Naive thymus-derived CD4-positive, alpha-beta T cell (primary cell): ENCODE measurements around the gene RAD51B. TPM values are rescaled to one million over a fixed set of nuclear protein-coding genes. Genes with fewer than 3 reads are reported as not detected.
A peak's percentile ranks its signal among the peaks of the same experiment; 100 is the strongest.

Experiments
- ATAC-seq: fragments of 150-1000 bp; cut with Tn5 transposase; 2 replicates; pipeline ENCODE4 v1.10.0; 2021; ENCODE audit warnings: mild to moderate bottlenecking, moderate library complexity
- CTCF ChIA-PET: fragments of 350-600 bp; sonication (Branson Sonifier 250); formaldehyde crosslinking; loops from one replicate; lab custom pipeline; 2021; ENCODE audit warnings: antibody characterized with exemption; lab: Charles Lee
- POLR2A ChIA-PET: fragments of 350-600 bp; sonication (Branson Sonifier 250); formaldehyde crosslinking; loops from one replicate; lab custom pipeline; 2021; ENCODE audit warnings: antibody characterized with exemption, inconsistent platforms; lab: Charles Lee
- DNase-seq, 9 donors: peaks; one replicate each; pipeline versions ENCODE4 v3.0.0 to v3.0.0-alpha.2; 2020 to 2022; ENCODE audit warnings: mixed read lengths in 1 of 9
- H3K27ac ChIP-seq: one replicate; pipeline ENCODE4 v1.7.0; 2013; ENCODE audit warnings: mild to moderate bottlenecking, low read depth, low read length, moderate library complexity
- H3K27me3 ChIP-seq, 2 donors: one replicate each; pipeline ENCODE4 v1.7.0; 2013; ENCODE audit warnings: low read length in 2 of 2, mild to moderate bottlenecking in 2 of 2, moderate library complexity in 2 of 2; ENCODE audit not compliant: control insufficient read depth in 2 of 2, insufficient read depth in 2 of 2
- H3K36me3 ChIP-seq, 3 experiments: 1 replicate in 2 of 3; 2 replicates in 1 of 3; pipeline ENCODE4 v1.7.0; 2013; ENCODE audit warnings: low read length in 3 of 3, mild to moderate bottlenecking in 3 of 3, moderate library complexity in 1 of 3; ENCODE audit not compliant: insufficient read depth in 3 of 3, control insufficient read depth in 2 of 3
- H3K4me1 ChIP-seq, 2 donors: one replicate each; pipeline ENCODE4 v1.7.0; 2013; ENCODE audit warnings: low read length in 2 of 2, mild to moderate bottlenecking in 2 of 2, moderate library complexity in 1 of 2; ENCODE audit not compliant: control insufficient read depth in 2 of 2, insufficient read depth in 2 of 2
- H3K4me3 ChIP-seq: 2 replicates; pipeline ENCODE4 v1.7.0; 2013; ENCODE audit warnings: mild to moderate bottlenecking, low read length
- H3K9me3 ChIP-seq, 3 experiments: 1 replicate in 2 of 3; 2 replicates in 1 of 3; pipeline ENCODE4 v1.7.0; 2013; ENCODE audit warnings: low read length in 3 of 3; ENCODE audit not compliant: control insufficient read depth in 2 of 3
- H3K27ac Mint-ChIP-seq, 9 donors: one replicate each; pipeline ENCODE4 v1.8.0; 2020 to 2022; ENCODE audit warnings: mixed read lengths in 9 of 9, mild to moderate bottlenecking in 8 of 9, moderate library complexity in 5 of 9, inconsistent platforms in 2 of 9
- H3K27me3 Mint-ChIP-seq, 5 donors: one replicate each; pipeline ENCODE4 v1.8.0; 2021 to 2022; ENCODE audit warnings: mixed read lengths in 5 of 5, mild to moderate bottlenecking in 1 of 5
- H3K36me3 Mint-ChIP-seq, 5 donors: one replicate each; pipeline ENCODE4 v1.8.0; 2020 to 2022; ENCODE audit warnings: mixed read lengths in 5 of 5, mild to moderate bottlenecking in 3 of 5, inconsistent platforms in 1 of 5
- H3K4me1 Mint-ChIP-seq, 7 donors: one replicate each; pipeline ENCODE4 v1.8.0; 2020 to 2022; ENCODE audit warnings: mixed read lengths in 7 of 7, mild to moderate bottlenecking in 3 of 7, inconsistent platforms in 1 of 7
- H3K4me3 Mint-ChIP-seq, 10 donors: one replicate each; pipeline ENCODE4 v1.8.0; 2020 to 2022; ENCODE audit warnings: mild to moderate bottlenecking in 10 of 10, mixed read lengths in 10 of 10, moderate library complexity in 6 of 10, inconsistent platforms in 2 of 10
- H3K9me3 Mint-ChIP-seq, 11 donors: one replicate each; pipeline ENCODE4 v1.8.0; 2020 to 2022; ENCODE audit warnings: mixed read lengths in 11 of 11, mild to moderate bottlenecking in 4 of 11, inconsistent platforms in 1 of 11, moderate library complexity in 1 of 11
- intact Hi-C, 2 donors: fragments of 100-400 bp; cut with micrococcal nuclease; formaldehyde crosslinking; loops; one replicate each; pipeline ENCODE4 v1.15.1; 2023
- polyA plus RNA-seq, 2 donors: library from polyadenylated mRNA; unstranded; fragments of 300-500 nt; fragmentation: Illumina TruSeq; gene quantifications; one replicate each; pipeline ENCODE4 v1.2.3, GENCODE V29; 2021
- total RNA-seq, 6 experiments: library from RNA in 5 of 6; stranded (reverse) in 5 of 6; gene quantifications; 1 replicate in 5 of 6; 2 replicates in 1 of 6; pipeline ENCODE4 v1.2.3 and lab custom pipeline; 2021 to 2026

The RAD51B gene
- total and polyA plus RNA-seq, 7 experiments from 2014 or later: 15.0 to 42.2 (median 28.8) TPM

DNA sequence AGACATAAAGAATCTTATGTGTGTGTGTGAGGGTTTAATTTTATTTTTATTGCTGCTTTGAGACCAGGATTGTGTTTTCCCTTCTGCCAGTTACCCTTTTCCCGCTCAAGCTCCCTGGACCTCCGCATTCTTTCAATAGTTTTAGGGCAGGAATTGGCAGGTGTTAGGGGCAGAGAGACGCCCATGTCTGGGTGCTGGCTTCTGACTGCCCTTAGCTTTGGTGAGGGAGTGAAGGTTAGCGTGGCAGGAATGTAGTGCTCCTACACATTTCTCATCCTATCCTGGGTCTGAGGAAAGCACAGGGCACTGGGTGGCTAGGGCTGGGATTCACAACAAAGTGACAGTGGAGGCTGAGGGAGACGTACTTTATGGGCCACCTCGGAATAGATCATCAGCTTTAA, 545.2 kb downstream of the RAD51B start:
- intact Hi-C loops: loop anchor here in 1 of 2 donors (5.0 kb wide), 2 partner anchors 82 to 423 kb away; no protein-coding TSS in a partner anchor
- Histone ChIP-seq H3K36me3 (no peaks in the 10 kb centered on the region), H3K4me3 (no peak overlapping the region), H3K9me3 (no peaks in the 10 kb centered on the region), H3K27me3 (no peaks in the 10 kb centered on the region), H3K27ac (no peak overlapping the region), H3K4me1 (peaks cover 0 to 21% of the 10 kb centered on the region in 2 donors)
- H3K9me3 Mint-ChIP-seq: no peaks in the 10 kb centered on the region
- no peak for ATAC-seq
- CTCF ChIA-PET: interaction anchor here (1.0 kb wide), 1 partner anchor 11 kb away, joined by 3 read pairs; no protein-coding TSS in a partner anchor
- peaks cover 17 to 74% (median 58%) of the 10 kb centered on the region in 7 donors for H3K4me1 Mint-ChIP-seq
- H3K27me3 Mint-ChIP-seq: no peaks in the 10 kb centered on the region
- H3K27ac Mint-ChIP-seq: peak overlapping the region in 7 of 9 donors; percentile 38 to 79 (median 69)
- peak overlapping the region in 1 of 10 donors; percentile 1 for H3K4me3 Mint-ChIP-seq
- POLR2A ChIA-PET: interaction anchor here (0.9 to 1.1 kb wide), 2 partner anchors 16 to 421 kb away, joined by 3 read pairs; no protein-coding TSS in a partner anchor
- DNase-seq: no peak
- H3K36me3 Mint-ChIP-seq: peaks cover 0 to 3% (median 3%) of the 10 kb centered on the region in 5 donors

DNA sequence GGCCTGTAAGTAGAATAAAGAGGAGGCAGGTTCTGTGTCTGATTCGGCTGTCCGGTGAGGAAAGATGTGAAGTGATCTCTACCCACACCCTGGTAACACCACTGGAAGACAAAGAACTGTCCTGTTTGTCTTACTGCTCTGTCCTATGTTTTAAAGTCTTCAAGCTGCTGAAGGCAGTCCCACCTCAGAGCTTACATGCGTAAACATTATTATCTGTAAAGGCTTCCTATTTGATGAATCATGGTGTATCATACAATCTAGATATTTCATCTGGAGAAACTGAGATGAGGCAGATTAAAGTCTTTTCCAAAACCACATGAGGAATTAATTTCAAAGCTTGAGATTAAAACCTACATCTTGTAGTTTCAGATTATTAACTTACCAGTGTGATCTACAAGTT, 545.6 kb downstream of the RAD51B start:
- H3K27me3 ChIP-seq: no peaks in the 10 kb centered on the region
- Mint-ChIP-seq H3K27ac (peak overlapping the region in 6 of 9 donors; percentile 38 to 79 (median 70)), H3K36me3 (peaks cover 0 to 5% (median under 1%) of the 10 kb centered on the region in 5 donors), H3K27me3 (no peaks in the 10 kb centered on the region), H3K4me3 (no peak overlapping the region), H3K4me1 (peaks cover 12 to 74% (median 58%) of the 10 kb centered on the region in 7 donors), H3K9me3 (no peaks in the 10 kb centered on the region)
- no peak overlapping the region for H3K27ac ChIP-seq
- CTCF ChIA-PET: interaction anchor here (1.0 kb wide), 1 partner anchor 11 kb away, joined by 3 read pairs; no protein-coding TSS in a partner anchor
- intact Hi-C loops: loop anchor here in 1 of 2 donors (5.0 kb wide), 2 partner anchors 83 to 422 kb away; no protein-coding TSS in a partner anchor
- POLR2A ChIA-PET: interaction anchor here (0.9 to 1.1 kb wide), 2 partner anchors 16 to 420 kb away, joined by 3 read pairs; no protein-coding TSS in a partner anchor
- H3K9me3 ChIP-seq: no peaks in the 10 kb centered on the region
- no peaks in the 10 kb centered on the region for H3K36me3 ChIP-seq
- peaks cover 0 to 16% of the 10 kb centered on the region in 2 donors for H3K4me1 ChIP-seq
- H3K4me3 ChIP-seq: no peak overlapping the region
- no peak for ATAC-seq
- no peak for DNase-seq

DNA sequence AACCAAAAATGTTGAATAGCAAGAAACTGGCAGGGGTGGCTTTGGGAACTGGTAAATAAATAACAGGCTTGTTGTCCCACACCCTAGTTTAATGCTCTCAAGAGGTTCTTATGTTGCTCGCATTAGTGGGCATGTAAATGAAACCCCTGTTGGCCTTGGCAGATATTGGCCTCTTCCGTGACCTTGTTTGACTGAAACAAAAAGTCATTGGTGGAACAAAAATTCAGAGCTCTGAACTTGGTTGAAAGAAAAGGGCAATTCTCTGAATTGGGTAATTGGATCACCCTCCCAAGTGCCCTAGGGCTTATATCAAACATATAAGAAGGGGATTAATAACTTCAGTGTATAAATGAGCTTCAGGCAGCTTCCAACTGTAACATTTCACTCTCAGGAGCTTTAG, 547.1 kb downstream of the RAD51B start:
- no peak overlapping the region for H3K4me3 ChIP-seq
- CTCF ChIA-PET: interaction anchor here (0.6 kb wide), 1 partner anchor 495 kb away, joined by 4 read pairs; no protein-coding TSS in a partner anchor
- Mint-ChIP-seq H3K4me3 (no peak overlapping the region), H3K4me1 (peaks cover 5 to 64% (median 48%) of the 10 kb centered on the region in 7 donors), H3K36me3 (peaks cover 0 to 9% (median 0%) of the 10 kb centered on the region in 5 donors), H3K27me3 (no peaks in the 10 kb centered on the region), H3K9me3 (no peaks in the 10 kb centered on the region), H3K27ac (no peak overlapping the region)
- no peak for ATAC-seq
- intact Hi-C loops: loop anchor here in 1 of 2 donors (5.0 kb wide), 2 partner anchors 84 to 421 kb away; no protein-coding TSS in a partner anchor
- H3K9me3 ChIP-seq: no peaks in the 10 kb centered on the region
- H3K27ac ChIP-seq: no peak overlapping the region
- no peaks in the 10 kb centered on the region for H3K27me3 ChIP-seq
- peaks cover 0 to 15% of the 10 kb centered on the region in 2 donors for H3K4me1 ChIP-seq
- no peaks in the 10 kb centered on the region for H3K36me3 ChIP-seq
- POLR2A ChIA-PET: interaction anchor here (0.6 to 2.2 kb wide), 5 partner anchors 9 to 82 kb away, joined by 4 to 12 read pairs (median 4); no protein-coding TSS in a partner anchor
- no peak for DNase-seq

DNA sequence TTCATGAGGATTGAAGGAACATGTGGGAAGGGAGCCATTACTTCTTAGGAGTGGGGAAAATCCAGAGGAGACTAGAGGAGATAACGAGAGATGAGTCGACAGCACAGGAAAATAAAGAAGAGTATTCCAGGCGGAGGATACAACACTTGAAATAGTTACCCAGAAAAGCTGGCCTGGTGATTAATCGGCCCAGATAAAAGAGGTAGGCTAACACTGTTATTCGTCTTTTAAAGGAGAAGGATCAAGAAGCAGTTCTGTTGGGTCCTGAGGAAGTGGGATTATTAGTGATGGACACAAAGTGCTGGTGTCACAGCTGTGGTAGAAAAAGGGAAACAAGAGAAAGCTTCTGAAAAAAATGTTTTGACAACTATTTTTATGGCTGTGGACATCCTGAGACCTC, 548.0 kb downstream of the RAD51B start:
- Histone ChIP-seq H3K9me3 (no peaks in the 10 kb centered on the region), H3K36me3 (no peaks in the 10 kb centered on the region), H3K4me3 (no peak overlapping the region), H3K27me3 (no peaks in the 10 kb centered on the region), H3K27ac (no peak overlapping the region), H3K4me1 (peaks cover 0 to 15% of the 10 kb centered on the region in 2 donors)
- H3K9me3 Mint-ChIP-seq: no peaks in the 10 kb centered on the region
- DNase-seq (no peak), ATAC-seq (peak; percentile 30)
- intact Hi-C loops: loop anchor here in 1 of 2 donors (5.0 kb wide), 2 partner anchors 85 to 420 kb away; no protein-coding TSS in a partner anchor
- ChIA-PET CTCF (no interaction called here), POLR2A (interaction anchor here (0.7 to 2.2 kb wide), 4 partner anchors 8 to 438 kb away, joined by 3 to 12 read pairs (median 4); no protein-coding TSS in a partner anchor)
- peaks cover 5 to 71% (median 48%) of the 10 kb centered on the region in 7 donors for H3K4me1 Mint-ChIP-seq
- H3K27me3 Mint-ChIP-seq: no peaks in the 10 kb centered on the region
- peaks cover 0 to 12% (median 0%) of the 10 kb centered on the region in 5 donors for H3K36me3 Mint-ChIP-seq
- peak overlapping the region in 3 of 9 donors; percentile 13 to 65 (median 34) for H3K27ac Mint-ChIP-seq
- H3K4me3 Mint-ChIP-seq: no peak overlapping the region

DNA sequence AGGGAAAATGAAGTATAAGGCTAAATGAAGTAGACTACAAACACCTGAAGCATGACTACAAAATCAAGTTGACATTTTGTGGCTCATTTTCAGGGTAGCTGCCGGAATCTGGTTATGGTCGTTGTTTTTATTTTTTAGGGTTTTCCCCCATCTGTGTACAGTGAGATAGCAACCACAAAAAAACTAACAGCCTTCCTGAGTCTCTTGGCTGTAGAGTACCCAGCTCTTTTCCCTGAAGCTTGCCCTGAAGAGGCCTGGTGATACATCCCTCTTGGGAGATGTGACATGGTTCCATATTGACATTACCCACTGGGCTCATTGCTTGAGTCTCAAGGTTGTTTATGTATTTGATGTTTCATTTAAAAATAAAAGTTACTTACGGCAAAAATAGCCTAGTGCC, 549.3 kb downstream of the RAD51B start:
- CTCF ChIA-PET: no interaction called here
- Mint-ChIP-seq H3K4me3 (peak overlapping the region in 6 of 10 donors; percentile 4 to 58 (median 42)), H3K4me1 (peaks cover 7 to 67% (median 50%) of the 10 kb centered on the region in 7 donors), H3K9me3 (no peaks in the 10 kb centered on the region), H3K36me3 (peaks cover 0 to 13% (median 0%) of the 10 kb centered on the region in 5 donors), H3K27ac (peak overlapping the region in 7 of 9 donors; percentile 15 to 81 (median 47)), H3K27me3 (no peaks in the 10 kb centered on the region)
- Histone ChIP-seq H3K9me3 (no peaks in the 10 kb centered on the region), H3K27ac (no peak overlapping the region), H3K36me3 (no peaks in the 10 kb centered on the region), H3K27me3 (no peaks in the 10 kb centered on the region), H3K4me1 (peaks cover 0 to 11% of the 10 kb centered on the region in 2 donors), H3K4me3 (no peak overlapping the region)
- DNase-seq: no peak
- intact Hi-C loops: loop anchor here (1.0 to 5.0 kb wide), 4 partner anchors 7 to 418 kb away; no protein-coding TSS in a partner anchor
- POLR2A ChIA-PET: interaction anchor here (0.8 to 1.1 kb wide), 2 partner anchors 9 to 437 kb away, joined by 3 read pairs; no protein-coding TSS in a partner anchor
- peak; percentile 75 for ATAC-seq

DNA sequence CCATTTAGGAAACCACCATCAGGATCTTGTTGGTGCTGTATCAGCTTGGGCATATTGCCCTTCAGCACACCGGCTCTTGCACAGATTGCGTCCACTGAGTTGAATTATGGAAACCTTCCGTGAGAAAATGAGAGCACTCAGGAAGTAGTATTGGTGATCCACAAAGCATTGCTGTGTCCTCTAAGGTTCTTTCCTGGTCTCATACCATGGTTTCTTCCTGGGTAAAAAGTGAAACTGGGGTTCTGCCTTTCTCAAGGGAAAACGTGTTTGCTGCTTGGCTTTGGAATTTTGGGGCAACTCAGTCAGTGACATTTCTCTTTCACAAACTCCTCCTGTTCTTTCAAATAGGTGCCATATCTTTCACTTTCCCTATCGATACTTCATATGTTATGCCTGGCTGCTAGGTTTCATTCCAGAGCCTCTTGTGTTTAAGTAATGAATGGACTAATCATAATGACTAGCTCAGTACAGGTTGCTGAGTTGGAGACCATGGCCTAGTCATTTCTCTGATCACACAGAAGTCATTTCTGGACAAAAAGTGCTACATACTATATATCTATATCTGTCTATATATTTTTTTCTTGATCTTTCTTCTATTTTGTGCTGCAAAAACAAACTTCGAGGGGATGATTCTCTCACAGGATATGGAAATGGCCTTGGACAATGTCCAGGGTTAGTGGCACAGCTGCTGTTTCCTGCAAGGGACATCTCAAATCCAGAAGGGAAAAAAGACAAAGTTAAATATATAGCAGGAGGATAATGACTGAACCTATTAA, 549.9 kb downstream of the RAD51B start:
- Mint-ChIP-seq H3K4me1 (peaks cover 11 to 68% (median 55%) of the 10 kb centered on the region in 7 donors), H3K27ac (peak overlapping the region in 5 of 9 donors; percentile 14 to 71 (median 18)), H3K36me3 (peaks cover 0 to 13% (median 0%) of the 10 kb centered on the region in 5 donors), H3K4me3 (peak overlapping the region in 7 of 10 donors; percentile 42 to 61 (median 47)), H3K27me3 (no peaks in the 10 kb centered on the region), H3K9me3 (no peaks in the 10 kb centered on the region)
- Histone ChIP-seq H3K27ac (no peak overlapping the region), H3K36me3 (no peaks in the 10 kb centered on the region), H3K9me3 (no peaks in the 10 kb centered on the region), H3K27me3 (no peaks in the 10 kb centered on the region), H3K4me3 (no peak overlapping the region), H3K4me1 (peaks cover 0 to 11% of the 10 kb centered on the region in 2 donors)
- intact Hi-C loops: loop anchor here (2.0 to 10.0 kb wide), 5 partner anchors 87 to 418 kb away; no protein-coding TSS in a partner anchor
- no peak for DNase-seq
- ChIA-PET POLR2A (interaction anchor here (0.7 to 0.8 kb wide), 2 partner anchors 8 to 82 kb away, joined by 3 read pairs; no protein-coding TSS in a partner anchor), CTCF (no interaction called here)
- ATAC-seq: no peak
